A549 (cell line): Measurements from ENCODE around the gene CHCHD6.

ENCODE experiments used
- CTCF ChIP-seq: fragments of >200 bp; sonication (Bioruptor Twin); formaldehyde crosslinking; IDR thresholded peaks from 3 replicates; pipeline ENCODE4 v1.5.1; 2016
- EP300 ChIP-seq, 2 experiments: fragments of >200 bp; sonication (Bioruptor Twin); formaldehyde crosslinking; IDR thresholded peaks; 2 replicates in 1 of 2; 3 replicates in 1 of 2; pipeline ENCODE4 v1.6.1; 2016 to 2017
- TF ChIP-seq, protein P1 (sequence below): fragments of 200-600 bp; sonication (generic); IDR thresholded peaks from 2 replicates; pipeline ENCODE4 v1.6.1; 2016; ENCODE audit warnings: antibody characterized with exemption, mild to moderate bottlenecking, moderate library complexity

GRCh38 chr3:126952983-126953660 lies 249.1 kb downstream of the CHCHD6 start:
- TF ChIP-seq EP300 (IDR thresholded peaks at IDR 0.05) = no peak
- TF ChIP-seq, protein P1, sequence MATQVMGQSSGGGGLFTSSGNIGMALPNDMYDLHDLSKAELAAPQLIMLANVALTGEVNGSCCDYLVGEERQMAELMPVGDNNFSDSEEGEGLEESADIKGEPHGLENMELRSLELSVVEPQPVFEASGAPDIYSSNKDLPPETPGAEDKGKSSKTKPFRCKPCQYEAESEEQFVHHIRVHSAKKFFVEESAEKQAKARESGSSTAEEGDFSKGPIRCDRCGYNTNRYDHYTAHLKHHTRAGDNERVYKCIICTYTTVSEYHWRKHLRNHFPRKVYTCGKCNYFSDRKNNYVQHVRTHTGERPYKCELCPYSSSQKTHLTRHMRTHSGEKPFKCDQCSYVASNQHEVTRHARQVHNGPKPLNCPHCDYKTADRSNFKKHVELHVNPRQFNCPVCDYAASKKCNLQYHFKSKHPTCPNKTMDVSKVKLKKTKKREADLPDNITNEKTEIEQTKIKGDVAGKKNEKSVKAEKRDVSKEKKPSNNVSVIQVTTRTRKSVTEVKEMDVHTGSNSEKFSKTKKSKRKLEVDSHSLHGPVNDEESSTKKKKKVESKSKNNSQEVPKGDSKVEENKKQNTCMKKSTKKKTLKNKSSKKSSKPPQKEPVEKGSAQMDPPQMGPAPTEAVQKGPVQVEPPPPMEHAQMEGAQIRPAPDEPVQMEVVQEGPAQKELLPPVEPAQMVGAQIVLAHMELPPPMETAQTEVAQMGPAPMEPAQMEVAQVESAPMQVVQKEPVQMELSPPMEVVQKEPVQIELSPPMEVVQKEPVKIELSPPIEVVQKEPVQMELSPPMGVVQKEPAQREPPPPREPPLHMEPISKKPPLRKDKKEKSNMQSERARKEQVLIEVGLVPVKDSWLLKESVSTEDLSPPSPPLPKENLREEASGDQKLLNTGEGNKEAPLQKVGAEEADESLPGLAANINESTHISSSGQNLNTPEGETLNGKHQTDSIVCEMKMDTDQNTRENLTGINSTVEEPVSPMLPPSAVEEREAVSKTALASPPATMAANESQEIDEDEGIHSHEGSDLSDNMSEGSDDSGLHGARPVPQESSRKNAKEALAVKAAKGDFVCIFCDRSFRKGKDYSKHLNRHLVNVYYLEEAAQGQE = no peak
- TF ChIP-seq CTCF = no peak
